HG03460 (cell line): ENCODE data around the gene F10.

ENCODE experiments used
- ATAC-seq: cut with Tn5 transposase; IDR thresholded peaks from one replicate; pipeline ENCODE4 v1.9.1; 2021; ENCODE audit not compliant: unreplicated experiment

The F10 gene

DNA sequence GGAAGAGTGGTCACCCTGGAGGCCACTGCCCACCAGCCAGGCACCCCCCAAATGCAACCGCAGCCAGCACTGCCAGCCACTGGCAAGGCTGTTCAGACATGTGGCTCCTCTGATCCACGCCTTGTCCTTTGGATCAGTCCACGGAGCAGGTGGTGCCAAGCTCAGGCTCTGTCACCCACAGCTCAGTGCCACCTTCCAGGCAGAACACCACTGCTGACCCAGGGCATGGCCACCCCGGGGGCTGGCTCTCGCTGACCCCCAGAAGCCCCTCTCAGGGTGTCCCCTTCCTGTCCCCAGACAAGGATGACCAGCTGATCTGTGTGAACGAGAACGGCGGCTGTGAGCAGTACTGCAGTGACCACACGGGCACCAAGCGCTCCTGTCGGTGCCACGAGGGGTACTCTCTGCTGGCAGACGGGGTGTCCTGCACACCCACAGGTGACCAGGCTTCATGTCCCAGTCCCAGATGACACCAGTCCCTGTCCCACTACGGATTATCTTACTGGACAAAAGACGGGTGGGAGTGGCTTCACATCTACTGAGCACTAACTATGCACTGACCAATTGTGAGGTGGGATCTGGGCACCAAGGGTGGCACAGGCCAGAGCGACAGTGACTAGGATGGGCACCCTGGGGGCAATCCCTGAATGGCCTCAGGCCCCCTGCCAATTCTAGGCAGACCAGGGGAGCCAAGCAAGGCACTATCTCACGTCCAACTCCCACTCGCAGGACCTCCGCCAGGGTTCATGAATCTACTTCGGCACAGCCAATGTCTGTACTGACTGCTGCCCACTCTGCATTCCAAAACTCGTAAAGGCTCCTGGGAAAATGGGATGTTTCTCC is 7.0 kb upstream of the F10 start:
- no peak for ATAC-seq

DNA sequence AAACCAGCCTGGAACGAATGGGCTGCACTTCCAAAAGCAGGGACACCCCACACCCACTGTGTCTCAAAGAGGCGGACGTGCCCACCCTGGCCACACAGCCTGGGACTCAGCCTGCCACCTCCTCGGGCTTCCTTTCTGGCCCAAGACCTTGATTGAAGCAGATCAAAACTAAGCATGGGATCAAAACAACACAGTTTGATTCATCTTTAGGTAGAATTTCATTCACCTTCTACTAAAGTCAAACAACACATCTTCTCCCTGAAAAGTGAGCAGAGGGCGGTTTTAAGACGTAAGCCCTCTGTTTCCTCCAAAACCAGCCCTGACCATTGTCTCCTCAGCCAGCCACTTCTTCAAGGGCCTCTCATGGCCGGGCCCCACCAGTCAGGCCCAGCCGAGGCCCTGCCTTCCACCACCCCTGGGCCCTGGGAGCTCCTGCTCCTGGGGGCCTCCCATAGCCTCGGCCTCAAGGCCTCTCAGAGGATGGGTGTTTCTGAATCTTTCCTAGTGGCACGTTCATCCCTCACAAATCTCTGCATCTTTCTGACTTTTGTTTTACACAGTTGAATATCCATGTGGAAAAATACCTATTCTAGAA is 6.3 kb upstream of the F10 start:
- ATAC-seq = no peak

DNA sequence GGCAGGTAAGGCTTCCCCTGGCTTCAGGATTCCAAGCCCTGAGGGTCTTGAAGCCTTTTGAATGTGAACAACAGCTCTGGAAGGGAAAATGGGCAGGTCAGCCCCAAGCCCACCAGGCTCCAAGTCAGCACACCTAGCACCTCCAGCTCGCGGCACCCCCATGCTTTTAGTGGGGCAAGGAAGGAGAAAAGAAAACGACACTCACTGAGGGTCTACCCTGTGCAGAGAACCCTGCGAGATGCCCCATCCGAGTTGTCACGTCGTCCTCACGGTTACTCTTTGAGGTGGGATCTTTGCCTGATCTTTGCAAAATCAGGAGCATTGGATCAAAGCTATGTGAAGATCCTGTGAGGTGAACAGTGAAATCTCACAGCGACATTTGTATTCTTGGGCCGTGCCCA is 5.7 kb upstream of the F10 start:
- no peak for ATAC-seq

DNA sequence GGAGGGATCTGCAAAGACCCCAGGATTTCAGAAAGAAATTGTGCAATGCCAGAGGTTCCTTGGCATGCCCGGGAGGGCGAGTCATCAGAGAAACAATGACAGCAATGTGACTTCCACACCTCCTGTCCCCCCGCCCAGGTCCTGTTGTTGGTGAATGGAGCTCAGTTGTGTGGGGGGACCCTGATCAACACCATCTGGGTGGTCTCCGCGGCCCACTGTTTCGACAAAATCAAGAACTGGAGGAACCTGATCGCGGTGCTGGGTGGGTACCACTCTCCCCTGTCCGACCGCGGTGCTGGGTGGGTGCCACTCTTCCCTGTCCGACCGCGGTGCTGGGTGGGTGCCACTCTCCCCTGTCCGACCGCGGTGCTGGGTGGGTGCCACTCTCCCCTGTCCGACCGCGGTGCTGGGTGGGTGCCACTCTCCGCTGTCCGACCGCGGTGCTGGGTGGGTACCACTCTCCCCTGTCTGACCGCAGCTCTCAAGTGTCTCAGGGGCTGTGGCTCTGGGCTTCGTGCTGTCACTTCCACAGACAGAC is 5.2 kb upstream of the F10 start:
- no peak for ATAC-seq

DNA sequence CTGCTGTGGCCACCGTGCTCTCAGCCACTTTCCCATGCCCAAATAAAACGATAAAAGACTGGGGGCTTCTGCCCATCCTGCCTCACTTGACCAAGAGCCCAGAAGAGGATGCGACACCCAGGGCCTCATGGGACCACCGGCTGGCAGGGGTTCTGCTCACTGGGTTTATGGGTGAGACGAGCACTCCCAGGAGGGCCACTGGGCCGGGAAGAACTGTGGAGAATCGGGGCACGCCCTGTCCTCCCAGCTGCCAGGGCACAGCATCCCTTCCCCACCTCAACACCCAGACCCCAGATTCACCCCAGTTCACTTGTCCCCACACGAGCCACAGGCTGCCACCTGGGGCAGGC is 4.7 kb upstream of the F10 start:
- ATAC-seq = no peak

DNA sequence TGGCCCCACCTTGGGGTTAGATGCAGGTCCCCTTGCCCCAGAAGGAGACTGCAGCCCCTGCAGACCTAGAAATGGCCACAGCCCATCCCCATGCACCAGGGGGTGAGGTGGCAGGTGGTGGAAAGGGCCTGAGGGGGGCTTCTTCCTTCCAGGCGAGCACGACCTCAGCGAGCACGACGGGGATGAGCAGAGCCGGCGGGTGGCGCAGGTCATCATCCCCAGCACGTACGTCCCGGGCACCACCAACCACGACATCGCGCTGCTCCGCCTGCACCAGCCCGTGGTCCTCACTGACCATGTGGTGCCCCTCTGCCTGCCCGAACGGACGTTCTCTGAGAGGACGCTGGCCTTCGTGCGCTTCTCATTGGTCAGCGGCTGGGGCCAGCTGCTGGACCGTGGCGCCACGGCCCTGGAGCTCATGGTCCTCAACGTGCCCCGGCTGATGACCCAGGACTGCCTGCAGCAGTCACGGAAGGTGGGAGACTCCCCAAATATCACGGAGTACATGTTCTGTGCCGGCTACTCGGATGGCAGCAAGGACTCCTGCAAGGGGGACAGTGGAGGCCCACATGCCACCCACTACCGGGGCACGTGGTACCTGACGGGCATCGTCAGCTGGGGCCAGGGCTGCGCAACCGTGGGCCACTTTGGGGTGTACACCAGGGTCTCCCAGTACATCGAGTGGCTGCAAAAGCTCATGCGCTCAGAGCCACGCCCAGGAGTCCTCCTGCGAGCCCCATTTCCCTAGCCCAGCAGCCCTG is 4.2 kb upstream of the F10 start:
- no peak for ATAC-seq

DNA sequence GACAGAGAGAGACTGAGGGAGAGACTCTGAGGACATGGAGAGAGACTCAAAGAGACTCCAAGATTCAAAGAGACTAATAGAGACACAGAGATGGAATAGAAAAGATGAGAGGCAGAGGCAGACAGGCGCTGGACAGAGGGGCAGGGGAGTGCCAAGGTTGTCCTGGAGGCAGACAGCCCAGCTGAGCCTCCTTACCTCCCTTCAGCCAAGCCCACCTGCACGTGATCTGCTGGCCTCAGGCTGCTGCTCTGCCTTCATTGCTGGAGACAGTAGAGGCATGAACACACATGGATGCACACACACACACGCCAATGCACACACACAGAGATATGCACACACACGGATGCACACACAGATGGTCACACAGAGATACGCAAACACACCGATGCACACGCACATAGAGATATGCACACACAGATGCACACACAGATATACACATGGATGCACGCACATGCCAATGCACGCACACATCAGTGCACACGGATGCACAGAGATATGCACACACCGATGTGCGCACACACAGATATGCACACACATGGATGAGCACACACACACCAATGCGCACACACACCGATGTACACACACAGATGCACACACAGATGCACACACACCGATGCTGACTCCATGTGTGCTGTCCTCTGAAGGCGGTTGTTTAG is 3.3 kb upstream of the F10 start:
- no peak for ATAC-seq

DNA sequence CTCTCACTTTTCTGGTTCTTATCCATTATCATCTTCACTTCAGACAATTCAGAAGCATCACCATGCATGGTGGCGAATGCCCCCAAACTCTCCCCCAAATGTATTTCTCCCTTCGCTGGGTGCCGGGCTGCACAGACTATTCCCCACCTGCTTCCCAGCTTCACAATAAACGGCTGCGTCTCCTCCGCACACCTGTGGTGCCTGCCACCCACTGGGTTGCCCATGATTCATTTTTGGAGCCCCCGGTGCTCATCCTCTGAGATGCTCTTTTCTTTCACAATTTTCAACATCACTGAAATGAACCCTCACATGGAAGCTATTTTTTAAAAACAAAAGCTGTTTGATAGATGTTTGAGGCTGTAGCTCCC is 2.8 kb upstream of the F10 start:
- no peak for ATAC-seq

DNA sequence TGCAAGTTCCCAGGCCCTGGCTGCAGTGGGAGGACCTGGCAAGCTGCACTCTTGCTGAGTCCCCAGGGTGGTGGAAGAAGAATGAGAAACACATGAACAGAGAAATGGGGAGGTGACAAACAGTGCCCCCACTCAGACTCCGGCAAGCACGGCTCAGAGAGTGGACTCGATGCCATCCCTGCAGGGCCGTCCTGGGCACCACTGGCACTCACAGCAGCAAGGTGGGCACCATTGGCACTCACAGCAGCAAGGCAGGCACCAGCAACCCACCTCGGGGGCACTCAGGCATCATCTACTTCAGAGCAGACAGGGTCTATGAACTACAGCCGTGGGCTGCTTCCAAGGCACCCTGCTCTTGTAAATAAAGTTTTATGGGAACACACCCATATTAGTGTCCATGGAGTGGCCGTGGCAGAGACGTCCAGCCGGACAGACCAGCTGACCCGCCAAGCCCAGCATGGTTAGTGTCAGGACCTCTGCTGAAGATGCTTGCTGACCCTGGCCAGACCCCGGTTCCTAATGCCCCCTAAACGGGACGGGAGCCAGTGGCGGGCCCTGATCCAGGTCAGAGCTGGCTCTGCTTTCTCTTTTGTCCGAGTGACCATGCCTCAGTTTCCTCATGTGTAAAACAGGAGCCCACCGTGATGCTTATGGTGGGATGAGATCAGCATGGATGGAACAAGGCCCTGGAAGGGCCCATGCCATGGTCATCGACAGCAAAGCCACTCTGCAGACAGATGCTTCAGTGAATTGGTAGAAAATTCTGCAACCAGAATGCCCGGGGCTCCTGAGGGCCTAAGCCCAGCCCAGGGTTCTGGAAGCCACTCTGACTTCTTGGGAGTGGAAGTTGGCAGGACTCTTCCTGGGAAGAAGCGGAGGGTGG is 2.1 kb upstream of the F10 start:
- no peak for ATAC-seq

DNA sequence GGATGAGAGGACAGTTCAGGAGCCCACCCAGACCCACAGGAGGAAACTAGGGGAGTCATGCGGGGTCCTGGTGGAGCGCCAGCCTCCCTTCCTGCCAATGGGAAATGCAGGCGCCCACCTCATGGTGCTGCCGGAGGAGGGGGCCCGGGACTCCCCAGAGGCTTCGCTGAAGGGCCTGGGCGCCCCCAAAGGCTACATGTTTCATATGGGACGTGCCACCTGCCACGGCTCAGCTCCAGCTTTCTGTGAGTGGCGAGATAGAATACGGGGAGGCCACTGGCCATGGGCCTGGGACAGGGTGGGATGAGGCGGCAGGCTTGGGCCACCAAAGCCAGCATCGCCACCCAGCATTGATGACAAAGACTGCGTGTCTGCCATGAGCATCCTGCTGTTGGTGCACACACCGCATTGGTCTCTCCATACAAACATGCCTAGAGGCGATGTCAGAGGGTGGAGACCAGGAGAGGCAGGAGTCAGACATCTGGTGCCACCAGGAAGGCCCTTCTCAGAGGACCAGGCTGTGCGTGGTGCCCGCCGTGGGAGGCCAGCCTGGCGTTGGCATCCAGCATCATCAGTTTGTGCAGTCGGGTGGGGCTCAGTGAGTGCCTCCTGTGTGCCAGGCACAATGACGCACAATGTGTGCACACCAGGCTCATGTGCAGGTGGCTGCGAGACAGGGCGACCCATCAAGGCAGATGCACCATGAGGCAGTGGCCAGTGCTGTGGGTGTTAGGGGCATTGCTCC is 1.2 kb upstream of the F10 start:
- no peak for ATAC-seq

DNA sequence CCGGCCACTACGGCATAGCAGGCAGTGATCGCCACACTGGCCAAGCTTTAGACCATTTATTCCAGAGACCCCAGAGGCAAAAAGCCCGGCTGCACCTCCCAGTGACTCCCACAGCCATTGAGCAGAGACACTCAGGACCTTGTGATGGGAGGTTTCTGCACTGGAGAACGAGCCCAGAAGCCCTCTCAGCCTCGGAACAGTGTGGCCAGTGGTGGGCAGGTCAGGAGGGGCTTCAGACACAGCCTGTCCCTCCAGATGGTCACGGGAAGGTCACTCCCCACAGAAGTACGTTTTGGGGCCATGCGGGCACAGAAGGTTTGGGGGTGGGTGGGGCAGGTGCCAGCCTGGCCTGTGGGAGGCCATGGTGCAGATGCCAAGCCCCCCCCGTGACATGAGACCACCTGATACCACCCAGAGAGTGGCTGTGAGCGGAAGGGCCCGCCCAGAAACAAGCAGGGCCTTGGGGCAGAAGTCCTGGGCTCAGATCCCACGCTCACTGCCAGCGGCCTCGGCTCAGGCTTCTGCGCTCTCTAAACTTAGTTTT is 599 bp upstream of the F10 start:
- no peak for ATAC-seq

DNA sequence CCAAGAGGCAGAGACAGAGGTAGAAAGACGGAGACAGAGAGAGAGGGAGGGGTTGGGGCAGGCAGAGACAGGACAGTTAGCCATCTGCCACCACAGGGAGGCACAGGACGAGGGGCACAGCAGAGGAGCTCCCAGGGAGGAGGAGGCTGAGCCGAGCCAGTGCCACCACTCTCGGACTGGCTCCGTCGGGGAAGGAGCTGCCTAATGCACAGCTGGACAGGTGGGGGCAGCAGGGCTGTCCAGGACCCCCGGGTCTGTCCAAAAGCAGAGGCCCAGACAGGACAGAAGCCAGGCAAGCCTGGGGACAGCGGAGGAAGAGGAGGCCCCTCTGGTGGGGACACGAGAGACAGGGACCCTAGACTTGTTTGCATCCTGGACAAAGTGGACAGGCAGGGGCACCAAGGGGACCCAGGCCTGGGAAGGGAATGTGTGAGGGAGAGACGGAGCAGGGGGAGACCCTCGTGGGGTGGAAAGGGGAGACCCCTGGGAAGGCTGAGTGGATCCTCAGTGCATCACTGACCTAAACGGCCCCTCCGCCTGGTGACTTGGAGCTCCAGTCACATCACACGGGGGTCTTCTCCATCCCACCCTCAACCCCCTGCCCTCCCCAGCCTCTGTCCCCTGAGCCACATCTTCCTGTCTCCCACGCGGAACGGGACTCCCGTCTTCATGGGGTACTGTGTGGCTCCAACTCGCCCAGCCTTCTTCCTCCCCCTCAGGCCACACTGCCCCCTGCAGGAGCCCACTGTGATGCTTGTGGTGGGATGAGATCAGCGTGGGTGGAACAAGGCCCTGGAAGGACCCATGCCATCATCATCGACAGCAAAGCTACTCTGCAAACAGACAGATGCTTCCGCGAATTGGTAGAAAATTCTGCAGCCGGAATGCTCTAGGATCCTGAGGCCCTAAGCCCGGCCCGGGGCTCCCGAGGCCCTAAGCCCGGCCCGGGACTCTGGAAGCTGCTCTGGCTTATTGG is 915 bp downstream of the F10 start:
- no peak for ATAC-seq

DNA sequence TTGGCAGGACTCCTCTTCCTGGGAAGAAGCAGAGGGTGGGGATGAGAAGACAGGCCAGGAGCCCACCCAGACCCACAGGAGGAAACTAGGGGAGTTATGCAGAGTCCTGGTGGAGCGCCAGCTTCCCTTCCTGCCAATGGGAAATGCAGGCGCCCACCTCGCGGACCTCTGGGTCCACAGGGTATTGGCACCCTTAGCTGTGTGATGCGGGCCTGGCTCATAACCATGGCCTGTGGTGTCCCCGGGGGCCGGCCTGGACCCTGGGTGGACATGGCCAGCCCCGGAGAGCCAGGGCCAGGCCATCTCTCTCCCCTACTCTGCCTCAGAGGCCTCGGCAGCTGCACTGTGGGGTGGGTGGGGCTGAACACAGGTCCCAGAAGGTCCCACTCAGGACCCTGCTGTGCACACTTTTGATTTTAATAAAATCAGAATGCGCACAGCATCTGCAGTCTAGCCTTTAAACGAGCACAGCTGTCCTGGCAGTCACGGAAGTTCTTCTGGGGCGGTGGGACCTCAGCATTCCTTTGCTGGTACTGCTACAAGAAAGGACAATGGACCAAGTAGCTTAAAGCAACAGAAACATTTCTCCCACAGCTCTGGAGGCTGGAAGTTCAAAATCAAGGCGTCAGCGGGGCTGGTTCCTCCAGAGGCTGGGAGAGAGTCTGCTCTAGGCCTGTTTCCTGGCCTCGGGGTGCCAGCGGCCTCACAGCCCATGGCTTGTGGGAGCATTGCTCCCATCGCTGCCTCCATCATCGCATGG is 1.8 kb downstream of the F10 start:
- ATAC-seq = no peak

DNA sequence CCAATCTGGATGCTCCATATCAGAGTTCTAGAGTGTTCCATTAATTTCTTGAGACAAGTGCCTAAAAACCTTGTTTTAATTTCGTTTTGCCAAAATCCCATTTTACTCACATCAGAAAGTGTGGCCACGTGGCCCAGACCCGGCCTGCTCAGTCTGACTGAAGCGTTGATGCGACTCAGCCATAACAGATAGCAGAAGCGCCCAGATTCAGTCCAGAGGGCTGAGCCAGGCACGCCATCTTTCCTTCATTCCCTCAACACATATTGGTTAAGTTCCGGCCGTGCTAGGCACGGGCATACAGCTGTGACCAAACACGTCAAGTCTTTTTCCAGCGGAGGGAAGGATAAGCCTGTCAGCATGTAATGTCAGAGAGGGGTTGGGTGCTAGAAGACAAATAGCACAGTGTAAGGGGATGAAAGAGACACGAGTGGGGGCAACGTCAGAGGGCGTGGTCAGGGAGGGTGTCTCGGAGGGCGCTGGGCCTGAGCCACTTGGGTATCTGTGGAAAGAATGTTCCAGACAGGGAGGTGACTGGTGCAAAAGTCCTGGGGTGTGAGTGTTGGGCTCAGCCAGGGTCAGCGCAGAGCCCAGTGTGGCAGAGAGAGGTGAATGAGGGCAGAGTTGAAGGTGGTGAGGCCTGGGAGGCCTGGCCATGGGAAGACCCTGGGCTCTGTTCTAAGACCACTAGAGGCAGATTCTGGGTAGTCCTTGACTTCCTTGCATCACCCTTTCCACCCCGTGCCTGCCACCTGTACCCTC is 3.1 kb downstream of the F10 start:
- ATAC-seq = no peak

DNA sequence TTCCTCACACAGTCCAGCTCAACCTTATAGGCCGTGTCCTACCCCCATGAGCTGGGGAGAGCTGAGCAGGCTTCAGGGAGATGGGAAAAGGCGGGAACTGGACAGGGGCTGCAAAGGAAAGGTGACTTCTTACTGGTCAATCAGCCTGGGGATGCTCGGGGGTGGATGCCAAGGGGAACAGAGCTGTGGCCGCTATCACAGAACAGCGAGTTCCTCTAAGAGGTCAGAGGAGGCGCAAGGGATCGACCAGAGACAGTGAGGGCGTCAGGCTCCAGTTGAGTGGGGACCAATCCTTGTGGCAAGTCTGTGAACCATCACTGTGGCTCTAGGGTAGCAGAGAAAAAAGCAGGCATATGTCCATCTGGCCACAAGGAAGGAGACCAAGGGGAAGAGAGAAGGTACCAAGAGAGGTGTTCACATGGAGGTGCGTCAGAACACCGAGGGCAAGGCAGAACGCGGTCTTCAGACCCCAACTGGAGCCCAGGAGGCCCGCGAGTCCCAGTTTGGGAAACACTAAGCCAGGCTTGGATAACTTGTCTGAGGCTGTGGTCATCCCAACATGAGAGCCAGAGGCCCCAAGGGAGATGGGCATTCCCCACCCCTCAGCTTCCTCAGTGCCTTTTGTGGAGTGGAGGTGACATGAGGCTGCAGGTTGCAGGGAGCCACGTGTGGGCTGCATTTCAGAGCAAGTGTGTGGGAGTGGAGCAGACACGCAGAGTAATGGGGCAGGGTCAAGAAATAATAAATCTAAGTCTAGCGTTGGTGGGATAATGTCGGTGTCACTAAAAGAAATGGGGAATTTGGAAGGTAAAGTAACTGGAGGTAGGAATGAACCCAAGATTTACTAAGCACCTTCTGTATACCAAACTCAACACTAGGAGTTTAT is 3.9 kb downstream of the F10 start:
- ATAC-seq = no peak

DNA sequence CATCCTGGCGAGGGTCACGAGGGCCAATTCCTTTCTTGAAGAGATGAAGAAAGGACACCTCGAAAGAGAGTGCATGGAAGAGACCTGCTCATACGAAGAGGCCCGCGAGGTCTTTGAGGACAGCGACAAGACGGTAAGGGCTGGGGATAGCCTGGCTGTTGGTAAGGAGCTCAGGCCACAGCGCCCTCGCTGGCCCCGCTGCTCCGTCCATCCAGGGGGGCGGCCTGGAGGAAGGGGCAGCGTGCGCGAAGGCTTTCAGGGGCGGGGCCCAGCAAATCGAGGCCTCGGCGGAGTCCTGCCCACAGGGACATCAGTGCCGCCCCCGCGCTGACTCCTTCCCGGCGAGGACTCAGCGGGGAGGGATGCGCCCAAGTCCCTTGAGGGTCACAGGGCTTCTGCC is 6.9 kb downstream of the F10 start:
- no peak for ATAC-seq
